Measurements from ENCODE around the gene HIVEP3.

GRCh38 chr1:41812051-41812450 is 106.7 kb downstream of the HIVEP3 start:
- TF ChIP-seq CTCF (IDR thresholded peaks at IDR 0.05; ENCODE audit: low read length) (peak; percentile 82), EZH2 (IDR thresholded peaks at IDR 0.05; ENCODE audit: borderline replicate concordance, low read length) (no peak)

All from OCI-LY1 (cell line).